Measurements from ENCODE around the gene LTBP1.

GRCh38 chr2:32945286-32945685, 1.5 kb upstream of the LTBP1 start:
- TF ChIP-seq GABPA (IDR thresholded peaks at IDR 0.05; ENCODE audit: low read depth) (no peak), MEF2B (IDR thresholded peaks at IDR 0.05; ENCODE audit: partially characterized antibody, poor library complexity, severe bottlenecking) (no peak), NRF1 (conservative IDR thresholded peaks at IDR 0.05; ENCODE audit: low read depth, low read length) (no peak), RAD21 (IDR thresholded peaks at IDR 0.05; ENCODE audit: insufficient read depth, low read depth, low read length) (no peak), CREB1 (IDR thresholded peaks at IDR 0.05; ENCODE audit: low read depth) (no peak), EP300 (IDR thresholded peaks at IDR 0.05; ENCODE audit: borderline replicate concordance in 1 of 2, control insufficient read depth in 1 of 2, low read depth in 2 of 2, low read length in 2 of 2) (no peak), JUND (IDR thresholded peaks at IDR 0.05; ENCODE audit: low read depth, low read length) (no peak), SRF (IDR thresholded peaks at IDR 0.05; ENCODE audit: low read depth in 2 of 2, low read length in 2 of 2) (no peak), POLR2A (IDR thresholded peaks at IDR 0.05; ENCODE audit: low read depth, low read length) (no peak), KDM1A (IDR thresholded peaks at IDR 0.05; ENCODE audit: borderline replicate concordance) (no peak), NFIC (IDR thresholded peaks at IDR 0.05; ENCODE audit: low read depth, low read length) (no peak), POLR2AphosphoS2 (IDR thresholded peaks at IDR 0.05; ENCODE audit: low read depth, low read length) (no peak), YY1 (IDR thresholded peaks at IDR 0.05; ENCODE audit: low read depth, low read length) (no peak)
- TF ChIP-seq, protein P1, sequence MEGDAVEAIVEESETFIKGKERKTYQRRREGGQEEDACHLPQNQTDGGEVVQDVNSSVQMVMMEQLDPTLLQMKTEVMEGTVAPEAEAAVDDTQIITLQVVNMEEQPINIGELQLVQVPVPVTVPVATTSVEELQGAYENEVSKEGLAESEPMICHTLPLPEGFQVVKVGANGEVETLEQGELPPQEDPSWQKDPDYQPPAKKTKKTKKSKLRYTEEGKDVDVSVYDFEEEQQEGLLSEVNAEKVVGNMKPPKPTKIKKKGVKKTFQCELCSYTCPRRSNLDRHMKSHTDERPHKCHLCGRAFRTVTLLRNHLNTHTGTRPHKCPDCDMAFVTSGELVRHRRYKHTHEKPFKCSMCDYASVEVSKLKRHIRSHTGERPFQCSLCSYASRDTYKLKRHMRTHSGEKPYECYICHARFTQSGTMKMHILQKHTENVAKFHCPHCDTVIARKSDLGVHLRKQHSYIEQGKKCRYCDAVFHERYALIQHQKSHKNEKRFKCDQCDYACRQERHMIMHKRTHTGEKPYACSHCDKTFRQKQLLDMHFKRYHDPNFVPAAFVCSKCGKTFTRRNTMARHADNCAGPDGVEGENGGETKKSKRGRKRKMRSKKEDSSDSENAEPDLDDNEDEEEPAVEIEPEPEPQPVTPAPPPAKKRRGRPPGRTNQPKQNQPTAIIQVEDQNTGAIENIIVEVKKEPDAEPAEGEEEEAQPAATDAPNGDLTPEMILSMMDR (IDR thresholded peaks at IDR 0.05 in 2 of 3, conservative IDR thresholded peaks at IDR 0.05 in 1 of 3; ENCODE audit: control insufficient read depth in 2 of 3, extremely low read depth in 1 of 3, insufficient read depth in 1 of 3, low read depth in 3 of 3, low read length in 3 of 3) = no peak

Data from GM12878 (cell line).